ENCODE measurements around the gene KCNK15. TPM values are rescaled to one million over a fixed set of nuclear protein-coding genes. Genes with fewer than 3 reads are reported as not detected.
A peak's percentile ranks its signal among the peaks of the same experiment; 100 is the strongest.
"Not testable (repeated sequence)": the region's sequence is repeated elsewhere in the genome, so short reads cannot be mapped to it uniquely, and the experiment has no call there.

The KCNK15 gene
- total RNA-seq, 1 experiment from 2014 or later: not detected

- no peak for DNase-seq (ENCODE audit: low spot score)
Observed at GRCh38 chr20:44758247-44759101, 12.8 kb downstream of the KCNK15 start.

GRCh38 chr20:44759595-44759994, 13.9 kb downstream of the KCNK15 start:
- DNase-seq (ENCODE audit: low spot score): no peak

DNA sequence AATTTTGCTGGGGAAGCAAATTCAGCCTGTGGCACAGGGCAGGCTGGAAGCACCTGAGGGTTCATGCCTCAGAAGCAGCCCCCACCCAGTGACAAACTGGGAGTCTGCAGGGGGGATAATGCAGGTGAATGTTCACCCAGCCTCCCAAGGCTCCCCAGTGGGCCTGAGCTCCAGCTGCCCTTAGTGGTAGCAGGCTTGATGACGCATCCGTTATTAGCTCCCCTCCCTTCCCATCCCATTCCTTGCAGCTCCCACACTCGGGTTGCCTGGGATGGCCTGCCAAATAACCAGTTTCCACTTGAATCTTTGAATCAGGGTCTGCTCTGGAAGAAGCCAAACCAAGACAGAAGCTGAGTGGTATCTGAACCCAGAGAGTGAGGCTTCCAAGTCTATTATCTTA, 15.8 kb downstream of the KCNK15 start:
- no peak for DNase-seq (ENCODE audit: low spot score)

DNA sequence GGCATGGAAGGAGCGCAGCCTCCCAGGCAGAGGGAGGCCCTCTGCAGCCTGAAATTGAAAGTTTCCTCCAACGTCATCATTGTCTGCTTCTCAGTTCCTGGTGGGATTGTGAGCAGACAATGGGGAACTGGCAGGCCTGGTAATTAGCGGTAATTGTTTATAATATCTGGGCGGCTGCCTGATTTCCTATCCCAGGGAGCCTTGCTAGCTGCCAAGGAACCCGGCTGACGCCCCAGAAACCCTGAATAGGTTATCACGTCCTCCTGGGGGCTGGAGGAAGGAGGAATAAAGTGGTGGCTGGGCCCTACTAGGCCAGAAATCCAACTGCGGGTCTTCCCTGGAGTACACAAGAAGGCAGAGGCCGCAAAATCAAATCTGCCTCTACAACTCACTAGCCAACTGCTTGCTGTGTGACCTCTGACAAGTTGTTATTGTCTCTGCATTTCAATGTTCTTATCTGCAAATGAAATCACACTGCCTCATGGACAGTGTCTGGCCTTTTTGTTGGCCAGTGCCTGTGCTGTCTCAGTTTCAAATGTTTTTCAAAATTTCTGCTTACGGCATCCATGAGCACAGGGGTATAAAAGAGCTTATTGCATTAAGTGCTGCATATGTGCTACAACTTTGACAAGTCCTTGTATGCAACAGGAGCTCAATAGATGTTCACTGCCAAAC, 16.9 kb downstream of the KCNK15 start:
- no peak for DNase-seq (ENCODE audit: low spot score)

DNA sequence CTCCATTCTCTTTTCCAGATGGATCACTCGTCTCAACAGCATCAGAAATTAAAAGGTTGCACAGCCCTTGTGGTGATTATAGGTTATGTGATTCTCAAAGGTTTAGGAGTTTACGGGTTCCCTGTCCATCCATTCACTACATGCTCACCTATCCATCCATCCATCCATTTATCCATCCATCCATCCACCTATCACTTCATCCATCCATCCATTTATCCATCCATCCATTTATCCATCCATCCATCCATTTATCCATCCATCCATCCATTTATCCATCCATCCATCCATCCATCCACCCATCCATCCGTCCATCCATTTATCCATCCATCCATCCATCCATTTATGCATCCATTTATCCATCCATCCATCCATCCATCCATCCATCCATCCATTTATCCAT, 18.1 kb downstream of the KCNK15 start:
- DNase-seq (ENCODE audit: low spot score): not testable (repeated sequence)

GRCh38 chr20:44765091-44765490, 19.4 kb downstream of the KCNK15 start:
- no peak for DNase-seq (ENCODE audit: low spot score)

DNA sequence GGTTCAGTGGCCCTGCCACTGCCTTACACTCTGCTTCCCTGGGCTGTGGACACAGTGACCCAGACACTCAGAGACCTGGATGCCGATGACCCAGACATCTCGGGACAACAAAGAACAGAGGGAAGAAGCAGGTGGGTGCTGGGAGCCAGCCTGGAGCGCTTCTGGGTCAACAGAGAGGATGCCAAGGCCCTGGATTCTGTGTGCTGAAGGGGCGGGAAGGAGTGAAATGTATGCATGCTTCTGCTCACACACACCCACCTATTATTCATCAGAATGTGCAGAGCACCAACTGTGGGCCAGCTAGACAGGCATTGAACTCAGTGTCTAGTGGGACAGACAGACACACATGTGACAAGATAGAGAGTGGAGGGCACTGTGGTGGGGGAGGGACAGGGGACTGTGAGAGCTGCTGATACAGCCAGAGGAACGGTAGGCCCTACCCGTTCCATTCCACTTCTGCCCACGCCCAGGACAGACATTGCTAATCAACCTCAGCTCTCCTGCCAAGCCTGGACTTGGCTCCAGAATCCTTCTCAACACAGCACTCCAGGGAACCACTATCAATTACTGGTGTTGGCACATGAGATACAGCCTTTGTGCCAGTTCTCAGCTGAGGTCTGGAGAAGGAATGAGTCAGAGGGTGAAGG, 20.2 kb downstream of the KCNK15 start:
- peak; percentile 46 for DNase-seq (ENCODE audit: low spot score)

DNA sequence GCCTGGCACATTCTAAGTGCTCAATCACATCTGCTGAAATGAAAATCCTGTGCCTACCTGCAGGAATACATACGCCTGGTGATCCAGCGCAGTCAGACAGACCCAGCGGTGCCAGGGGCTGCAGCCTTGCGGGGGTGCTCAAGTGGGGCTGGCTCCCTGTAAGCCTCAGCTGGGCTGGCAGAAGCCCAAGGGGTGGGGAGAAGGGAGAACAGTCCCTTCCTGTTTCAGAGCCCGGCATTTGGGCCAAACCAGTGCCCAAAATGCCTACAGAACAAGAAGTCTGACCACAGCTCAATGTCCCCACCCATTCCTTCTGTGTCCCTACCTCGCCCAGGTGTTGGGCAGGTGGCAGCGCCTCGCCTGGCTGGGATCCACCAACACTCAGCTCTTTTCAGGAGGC, 22.6 kb downstream of the KCNK15 start:
- DNase-seq (ENCODE audit: low spot score): no peak

DNA sequence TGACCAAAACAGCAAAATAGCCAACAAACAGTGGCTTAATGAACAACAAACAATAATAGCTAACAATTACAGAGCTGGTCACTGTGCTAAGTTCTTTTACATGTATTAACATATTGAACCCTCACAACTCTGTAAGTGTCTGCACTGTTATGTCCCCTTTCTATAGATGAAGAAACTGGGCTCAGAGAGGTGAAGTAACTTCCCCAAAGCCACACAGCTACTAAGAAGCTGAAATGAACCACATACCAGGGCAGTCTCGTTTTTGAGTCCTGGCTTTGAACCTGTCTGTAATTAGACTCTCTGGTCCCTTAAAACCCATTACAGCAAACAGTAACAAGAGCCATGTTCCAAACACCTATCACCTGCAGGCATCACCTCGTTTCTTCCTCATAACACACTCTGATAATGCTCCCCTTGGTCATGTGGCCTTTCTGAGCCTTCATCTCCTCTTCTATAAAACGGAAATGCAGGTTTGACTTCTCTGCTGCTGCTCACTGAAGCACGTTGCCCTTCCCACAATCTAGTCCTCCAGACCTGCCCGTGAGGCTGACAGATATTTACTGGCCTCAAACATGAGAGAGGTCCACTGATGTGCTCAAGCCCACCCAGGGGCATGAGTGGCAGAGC, 23.3 kb downstream of the KCNK15 start:
- DNase-seq (ENCODE audit: low spot score): no peak

DNA sequence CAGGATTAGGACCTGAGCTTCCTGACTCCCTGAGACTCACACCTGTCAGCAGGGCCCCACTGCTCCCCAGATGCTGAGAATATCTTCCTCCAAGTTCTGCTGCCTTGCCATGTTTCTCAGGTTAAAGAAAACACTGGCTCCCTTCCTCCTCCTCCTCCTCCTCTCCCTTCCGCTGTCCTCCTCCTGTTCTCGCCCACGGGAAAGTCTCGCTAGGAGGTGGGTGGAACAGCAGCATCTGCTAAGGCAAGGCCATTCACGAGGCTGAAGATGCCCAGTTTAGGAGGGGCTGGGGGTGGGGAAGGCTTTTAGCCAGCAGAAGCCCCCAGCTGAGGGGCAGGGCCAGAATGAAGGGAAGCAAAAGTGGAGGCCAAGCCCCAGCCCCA, 23.8 kb downstream of the KCNK15 start:
- DNase-seq (ENCODE audit: low spot score): no peak

DNA sequence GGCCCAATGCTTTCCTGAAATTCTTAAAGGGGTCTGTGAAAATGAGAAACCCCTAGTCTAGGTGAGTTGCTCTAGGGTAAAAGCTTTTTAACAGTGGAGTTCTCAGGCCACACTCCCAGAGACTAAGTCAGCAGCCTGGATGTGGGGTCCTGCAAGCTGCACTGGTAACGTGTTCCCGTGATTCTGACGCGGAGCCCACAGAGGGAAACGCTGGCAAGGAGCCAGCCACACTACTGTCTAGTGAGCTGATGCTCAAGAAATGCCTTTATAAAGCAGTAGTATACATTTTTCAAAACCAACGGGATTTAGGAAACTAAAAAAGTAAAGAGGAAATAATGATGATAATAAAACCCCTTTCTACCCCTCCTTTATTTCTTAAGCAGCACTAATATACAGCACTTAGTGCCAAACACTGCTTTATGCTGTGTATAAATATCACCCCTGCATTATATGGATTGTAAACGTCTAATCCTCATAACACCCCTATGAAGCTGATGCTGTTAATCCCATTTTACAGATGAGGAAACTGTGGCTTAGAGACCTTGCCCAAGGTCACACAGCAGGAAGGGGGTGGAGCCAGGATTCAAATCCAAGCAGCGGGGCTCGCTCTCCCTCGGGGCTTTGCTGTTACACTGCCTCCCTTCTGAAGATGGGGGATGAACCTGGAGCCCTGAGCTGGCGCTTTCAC, 25.0 kb downstream of the KCNK15 start:
- no peak for DNase-seq (ENCODE audit: low spot score)

DNA sequence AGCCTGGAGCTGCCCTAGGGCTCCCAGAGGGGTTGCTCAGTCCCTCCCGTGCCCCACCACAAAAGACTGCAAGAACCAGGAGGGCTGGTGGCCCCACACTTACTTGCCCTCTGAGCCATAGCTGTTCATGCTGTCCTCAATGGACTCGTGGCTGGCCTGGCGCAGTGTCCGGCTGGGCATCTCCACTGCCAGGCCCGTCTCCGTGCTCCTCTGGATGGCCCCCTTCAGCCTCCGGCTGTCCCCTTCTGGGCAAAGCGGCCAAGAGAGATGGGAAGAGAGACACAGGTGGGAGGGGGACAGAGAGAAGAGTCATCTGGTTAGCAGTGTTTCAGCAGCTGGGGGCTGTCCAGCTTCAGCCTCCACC, 25.5 kb downstream of the KCNK15 start:
- DNase-seq (ENCODE audit: low spot score): no peak

DNA sequence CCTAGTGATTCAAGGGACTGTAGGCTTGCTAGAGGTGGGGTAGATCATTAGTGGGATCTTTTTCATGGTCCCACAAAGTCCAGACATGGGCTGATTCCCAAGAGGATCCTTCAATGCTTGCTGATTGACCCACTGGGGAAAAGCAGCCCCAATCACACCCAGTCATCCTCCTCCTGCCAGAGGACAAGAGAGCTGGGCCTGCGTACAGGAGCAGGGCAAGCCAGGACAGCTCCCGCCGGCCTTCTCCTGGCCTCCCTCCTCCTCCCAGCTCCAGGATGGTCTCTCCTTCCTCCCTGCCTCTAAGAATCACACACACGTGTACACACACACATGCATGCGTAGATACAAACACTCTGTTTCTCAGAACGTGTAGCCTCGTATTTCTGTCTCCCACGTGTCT, 27.0 kb downstream of the KCNK15 start:
- no peak for DNase-seq (ENCODE audit: low spot score)

DNA sequence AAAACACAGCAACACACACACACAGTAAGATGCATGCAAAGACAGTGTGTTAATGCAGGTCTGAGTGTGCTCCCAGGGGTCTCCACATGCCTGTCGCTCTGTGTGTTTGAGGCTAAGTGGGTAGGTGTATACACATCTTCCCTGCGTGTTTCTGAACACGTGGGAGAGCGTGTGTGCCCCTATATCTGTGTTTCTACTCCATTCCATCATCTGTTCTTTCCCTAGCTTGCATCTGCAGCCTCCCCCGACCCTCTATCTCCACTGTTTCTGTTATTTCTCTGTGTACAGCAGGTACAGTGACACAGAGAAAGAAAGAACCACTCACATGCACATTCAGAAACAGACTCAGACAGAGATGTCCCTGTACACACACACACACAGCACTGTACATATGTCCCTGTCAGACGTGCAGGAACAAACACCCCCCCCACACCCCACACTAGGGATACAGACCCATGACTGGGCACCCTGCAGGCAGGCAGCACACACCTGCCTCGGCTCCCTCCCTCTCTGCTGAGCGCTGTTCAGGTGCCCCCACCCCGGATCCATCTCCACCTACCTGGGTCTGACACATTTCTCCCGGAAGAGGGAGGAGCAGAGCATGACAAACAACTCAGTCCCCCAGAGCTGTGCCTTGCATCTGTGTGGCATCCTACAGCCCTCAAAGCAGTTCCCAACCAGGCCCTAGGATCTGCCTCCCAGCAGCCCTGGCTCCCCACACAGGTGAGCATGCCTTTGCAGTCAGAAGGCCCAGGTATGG, 27.6 kb downstream of the KCNK15 start:
- DNase-seq (ENCODE audit: low spot score): no peak

DNA sequence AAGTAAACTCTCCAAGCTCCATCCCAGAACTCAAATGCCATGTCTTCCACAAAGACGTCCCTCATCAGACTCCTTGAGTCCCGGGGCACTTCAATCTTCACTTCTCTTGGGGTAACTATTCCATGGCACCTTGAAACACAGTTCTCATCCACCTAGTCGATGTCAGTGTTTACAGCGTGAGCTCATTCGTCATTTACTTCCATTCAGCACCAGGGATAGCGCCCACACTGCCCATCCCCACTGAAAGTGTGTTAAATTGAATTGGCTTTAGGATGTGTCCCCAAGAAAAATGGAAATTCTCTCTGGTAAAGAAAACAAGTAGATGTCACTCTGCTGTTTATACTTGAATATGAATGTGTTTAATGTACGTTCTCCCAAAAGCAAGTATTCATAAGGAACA, 31.3 kb downstream of the KCNK15 start:
- DNase-seq (ENCODE audit: low spot score): peak; percentile 26

DNA sequence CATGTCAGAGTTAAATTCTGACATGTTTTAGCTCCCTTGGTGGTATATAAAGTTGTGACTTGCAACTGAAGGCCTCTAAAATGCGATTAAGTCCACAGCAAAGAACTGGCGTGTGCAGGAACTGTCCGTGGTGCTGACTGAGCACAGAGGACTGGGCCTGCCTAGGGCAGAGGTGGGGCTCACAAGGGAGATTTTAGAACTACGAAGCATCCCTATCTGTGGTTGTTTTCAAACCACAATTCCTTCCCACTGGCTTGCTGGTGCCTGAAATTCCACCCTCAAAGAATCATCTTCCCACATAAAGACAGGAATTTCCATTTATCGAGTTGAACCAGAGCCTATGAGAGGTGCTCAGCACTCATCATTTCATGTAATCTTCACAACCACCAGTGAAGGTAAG, 34.6 kb downstream of the KCNK15 start:
- peak; percentile 45 for DNase-seq (ENCODE audit: low spot score)

- no peak for DNase-seq (ENCODE audit: low spot score)
Observed at GRCh38 chr20:44781118-44781517, 35.5 kb downstream of the KCNK15 start.

DNA sequence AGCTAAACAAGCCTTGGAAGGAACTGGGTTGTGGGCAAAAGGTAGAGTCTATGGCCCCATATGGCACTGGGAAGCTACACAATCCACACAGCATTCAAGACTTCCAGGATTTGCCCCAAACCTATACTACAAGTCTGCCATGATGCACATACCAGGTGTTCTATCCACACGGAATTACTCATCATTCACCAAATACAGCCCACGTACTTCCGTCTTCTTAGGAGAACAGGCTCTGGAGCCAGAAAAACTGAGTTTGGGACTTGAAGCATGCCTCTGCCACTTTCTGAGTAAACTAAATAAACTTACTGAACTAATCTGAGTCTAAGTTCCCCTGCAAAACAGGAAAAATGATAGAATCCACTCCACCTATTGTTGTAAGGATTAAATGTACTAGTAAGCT, 36.1 kb downstream of the KCNK15 start:
- no peak for DNase-seq (ENCODE audit: low spot score)

- DNase-seq (ENCODE audit: low spot score): no peak
Observed at GRCh38 chr20:44784688-44785087, 39.0 kb downstream of the KCNK15 start.

- no peak for DNase-seq (ENCODE audit: low spot score)
Observed at GRCh38 chr20:44785768-44786167, 40.1 kb downstream of the KCNK15 start.

DNA sequence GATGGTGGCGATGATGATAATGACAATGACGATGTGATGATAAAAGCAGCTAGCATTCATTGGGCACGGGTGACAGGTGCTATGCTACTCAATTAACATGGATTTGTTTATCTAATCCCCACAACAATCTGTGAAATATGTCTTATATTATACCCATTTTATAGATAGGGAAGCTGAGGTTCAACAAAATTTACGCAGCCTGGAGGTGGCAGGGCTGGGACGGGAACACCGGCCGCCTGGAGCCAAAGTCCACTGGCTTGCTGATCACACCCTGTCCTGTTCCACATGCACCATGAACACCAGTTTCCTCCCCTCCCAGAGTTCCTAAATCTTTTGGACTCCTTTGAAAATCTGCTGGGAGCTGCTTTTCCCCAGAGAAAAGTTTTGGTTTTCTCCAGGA, 41.6 kb downstream of the KCNK15 start:
- DNase-seq (ENCODE audit: low spot score): no peak
